DOHH2 (cell line): ENCODE measurements around the gene DRD5.
"Not testable (repeated sequence)": the region's sequence is repeated elsewhere in the genome, so short reads cannot be mapped to it uniquely, and the experiment has no call there.

ENCODE experiments used
- H3F3A ChIP-seq: fragments of 200-600 bp; sonication (generic), shearing (Covaris generic); 2 replicates; pipeline ENCODE4 v1.6.0; 2016; ENCODE audit warnings: antibody characterized with exemption, mild to moderate bottlenecking; ENCODE audit not compliant: control insufficient read depth, insufficient read depth
- H3K27ac ChIP-seq: fragments of 200-600 bp; sonication (generic); 2 replicates; pipeline ENCODE4 v1.5.1; 2014; ENCODE audit warnings: low read depth, mild to moderate bottlenecking, low read length, moderate library complexity
- H3K27me3 ChIP-seq: fragments of 200-600 bp; sonication (generic); 2 replicates; pipeline ENCODE4 v1.6.1; 2014; ENCODE audit warnings: mild to moderate bottlenecking, low read length, mixed read lengths; ENCODE audit not compliant: control insufficient read depth
- H3K36me3 ChIP-seq: fragments of 200-600 bp; sonication (generic); 2 replicates; pipeline ENCODE4 v1.6.1; 2014; ENCODE audit warnings: mild to moderate bottlenecking, low read length, moderate library complexity, mixed read lengths; ENCODE audit not compliant: control insufficient read depth
- H3K4me1 ChIP-seq: fragments of 200-600 bp; sonication (generic); 2 replicates; pipeline ENCODE4 v1.6.1; 2014; ENCODE audit warnings: mild to moderate bottlenecking, low read length, mixed read lengths; ENCODE audit not compliant: control insufficient read depth
- H3K4me2 ChIP-seq: fragments of 200-600 bp; sonication (generic); 2 replicates; pipeline ENCODE4 v1.6.0; 2014; ENCODE audit warnings: mild to moderate bottlenecking, low read length, moderate library complexity
- H3K4me3 ChIP-seq: fragments of 200-600 bp; sonication (generic); 2 replicates; pipeline ENCODE4 v1.5.1; 2014; ENCODE audit warnings: mild to moderate bottlenecking, low read length, mixed read lengths
- H3K79me2 ChIP-seq: fragments of 200-600 bp; sonication (generic); 2 replicates; pipeline ENCODE4 v1.6.1; 2014; ENCODE audit warnings: mild to moderate bottlenecking, low read length, mixed read lengths; ENCODE audit not compliant: control insufficient read depth
- H3K9me2 ChIP-seq: fragments of 200-600 bp; sonication (generic); replicated peaks from 2 replicates; pipeline ENCODE4 v1.6.1; 2014; ENCODE audit warnings: mild to moderate bottlenecking, low read length, mixed read lengths; ENCODE audit not compliant: control insufficient read depth
- H3K9me3 ChIP-seq: fragments of 200-600 bp; sonication (generic); 2 replicates; pipeline ENCODE4 v1.6.1; 2014; ENCODE audit warnings: antibody characterized with exemption, low read length, mixed read lengths; ENCODE audit not compliant: control insufficient read depth, insufficient read depth
- H4K20me1 ChIP-seq: fragments of 200-600 bp; sonication (generic); 2 replicates; pipeline ENCODE4 v1.6.0; 2014; ENCODE audit warnings: low read depth, mild to moderate bottlenecking, antibody characterized with exemption, low read length, moderate library complexity; ENCODE audit not compliant: control insufficient read depth, insufficient read depth
- EZH2phosphoT487 ChIP-seq: fragments of 200-600 bp; sonication (generic); IDR thresholded peaks from 2 replicates; pipeline ENCODE4 v1.6.1; 2017; ENCODE audit warnings: borderline replicate concordance, mild to moderate bottlenecking, antibody characterized with exemption, low read length, moderate library complexity, mixed read lengths
- TF ChIP-seq, protein P1 (sequence below): fragments of 200-600 bp; sonication (generic); IDR thresholded peaks from one replicate; pipeline ENCODE4 v1.5.1; 2014; ENCODE audit warnings: antibody characterized with exemption, mild to moderate bottlenecking, low read depth, low read length; ENCODE audit not compliant: poor library complexity, severe bottlenecking

The DRD5 gene

DNA sequence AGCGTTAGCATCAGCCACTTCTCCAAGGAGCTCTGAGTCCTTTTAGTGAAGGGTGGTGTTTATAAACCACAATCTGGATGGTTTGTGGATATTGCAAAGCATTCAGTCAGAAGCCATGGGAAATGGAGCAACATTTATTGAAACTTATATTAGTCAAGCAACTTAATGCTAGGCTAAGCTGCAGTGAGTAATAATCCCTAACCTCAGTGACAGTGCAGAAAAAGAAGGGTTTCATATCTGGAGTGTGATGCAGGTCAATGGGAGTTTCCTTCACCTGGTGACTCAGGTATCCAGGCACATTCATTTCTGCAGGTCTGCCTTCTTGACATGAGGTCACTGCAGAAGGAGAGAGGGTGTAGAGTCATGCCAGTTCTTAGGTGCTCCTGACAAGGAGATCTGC, 10.4 kb upstream of the DRD5 start:
- Histone ChIP-seq H3K36me3 (no peaks in the 10 kb centered on the region), H3K27ac (no peak overlapping the region), H3K4me3 (no peak overlapping the region), H3F3A (no peaks in the 10 kb centered on the region), H3K4me2 (no peak overlapping the region), H3K4me1 (peaks cover 3% of the 10 kb centered on the region), H3K79me2 (no peaks in the 10 kb centered on the region), H3K9me3 (no peaks in the 10 kb centered on the region), H3K27me3 (0 out of 2 replicates have a peak, but pooled peaks cover 5% of the 10 kb centered on the region), H4K20me1 (no peaks in the 10 kb centered on the region), H3K9me2 (no peaks in the 10 kb centered on the region)
- TF ChIP-seq, protein P1, sequence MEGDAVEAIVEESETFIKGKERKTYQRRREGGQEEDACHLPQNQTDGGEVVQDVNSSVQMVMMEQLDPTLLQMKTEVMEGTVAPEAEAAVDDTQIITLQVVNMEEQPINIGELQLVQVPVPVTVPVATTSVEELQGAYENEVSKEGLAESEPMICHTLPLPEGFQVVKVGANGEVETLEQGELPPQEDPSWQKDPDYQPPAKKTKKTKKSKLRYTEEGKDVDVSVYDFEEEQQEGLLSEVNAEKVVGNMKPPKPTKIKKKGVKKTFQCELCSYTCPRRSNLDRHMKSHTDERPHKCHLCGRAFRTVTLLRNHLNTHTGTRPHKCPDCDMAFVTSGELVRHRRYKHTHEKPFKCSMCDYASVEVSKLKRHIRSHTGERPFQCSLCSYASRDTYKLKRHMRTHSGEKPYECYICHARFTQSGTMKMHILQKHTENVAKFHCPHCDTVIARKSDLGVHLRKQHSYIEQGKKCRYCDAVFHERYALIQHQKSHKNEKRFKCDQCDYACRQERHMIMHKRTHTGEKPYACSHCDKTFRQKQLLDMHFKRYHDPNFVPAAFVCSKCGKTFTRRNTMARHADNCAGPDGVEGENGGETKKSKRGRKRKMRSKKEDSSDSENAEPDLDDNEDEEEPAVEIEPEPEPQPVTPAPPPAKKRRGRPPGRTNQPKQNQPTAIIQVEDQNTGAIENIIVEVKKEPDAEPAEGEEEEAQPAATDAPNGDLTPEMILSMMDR: no peak
- no peak for TF ChIP-seq EZH2phosphoT487

DNA sequence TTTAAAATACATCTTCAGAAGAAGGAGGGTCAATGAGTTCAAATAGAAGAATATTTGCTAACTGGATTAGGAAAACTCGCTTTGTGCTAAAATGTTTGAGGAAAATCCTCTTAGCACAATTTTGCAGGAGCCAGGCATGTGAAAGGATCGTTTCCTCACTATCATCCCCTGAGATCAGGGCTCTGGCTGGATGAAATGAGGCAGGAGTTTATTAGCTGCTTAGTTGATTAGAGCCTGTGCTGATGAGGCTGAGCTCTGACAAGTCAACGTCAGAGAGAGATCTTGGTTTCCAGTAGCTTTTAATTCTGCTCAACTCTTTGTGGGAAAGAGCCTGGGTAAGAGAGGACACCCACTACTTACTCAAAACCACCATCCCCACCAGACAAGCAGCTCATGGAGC, 8.0 kb upstream of the DRD5 start:
- TF ChIP-seq, protein P1: no peak
- TF ChIP-seq EZH2phosphoT487: no peak

DNA sequence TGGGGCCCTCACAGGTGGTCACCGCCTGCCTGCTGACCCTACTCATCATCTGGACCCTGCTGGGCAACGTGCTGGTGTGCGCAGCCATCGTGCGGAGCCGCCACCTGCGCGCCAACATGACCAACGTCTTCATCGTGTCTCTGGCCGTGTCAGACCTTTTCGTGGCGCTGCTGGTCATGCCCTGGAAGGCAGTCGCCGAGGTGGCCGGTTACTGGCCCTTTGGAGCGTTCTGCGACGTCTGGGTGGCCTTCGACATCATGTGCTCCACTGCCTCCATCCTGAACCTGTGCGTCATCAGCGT, 652 bp downstream of the DRD5 start:
- peaks cover 8% of the 10 kb centered on the region for H3K27me3 ChIP-seq

More for the DNA sequence above, 8.0 kb upstream of the DRD5 start:
- no peaks in the 10 kb centered on the region for H3K9me3 ChIP-seq
- no peaks in the 10 kb centered on the region for H3K79me2 ChIP-seq
- H3K36me3 ChIP-seq: no peaks in the 10 kb centered on the region
- H3K27ac ChIP-seq: no peak overlapping the region
- no peaks in the 10 kb centered on the region for H4K20me1 ChIP-seq
- H3F3A ChIP-seq: no peaks in the 10 kb centered on the region
- H3K4me1 ChIP-seq: peaks cover 2% of the 10 kb centered on the region
- peaks cover 10% of the 10 kb centered on the region for H3K27me3 ChIP-seq
- no peak overlapping the region for H3K4me2 ChIP-seq
- no peaks in the 10 kb centered on the region for H3K9me2 ChIP-seq
- no peak overlapping the region for H3K4me3 ChIP-seq

DNA sequence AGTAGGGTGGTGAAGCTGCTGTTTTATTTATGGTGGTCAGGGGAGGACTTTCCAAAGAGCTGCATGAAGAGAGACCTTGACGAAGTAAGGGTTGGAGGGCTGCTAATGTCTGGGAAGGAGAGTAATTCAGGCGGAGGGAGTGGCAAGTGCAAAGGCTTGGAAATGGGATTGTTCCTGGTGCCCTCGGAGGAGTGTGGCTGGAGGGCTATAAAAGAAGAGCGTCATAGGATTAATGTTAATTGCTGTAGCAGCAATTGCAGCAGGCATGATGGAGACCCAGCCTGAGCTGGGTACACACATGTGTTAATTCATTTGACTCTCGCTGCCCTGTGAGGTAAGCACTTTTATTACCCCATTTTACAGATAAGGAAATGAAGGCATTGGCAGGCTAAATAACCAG, 4.5 kb downstream of the DRD5 start:
- H3K27me3 ChIP-seq, H3K27ac ChIP-seq, H3K4me3 ChIP-seq, H4K20me1 ChIP-seq, H3K9me3 ChIP-seq, H3K79me2 ChIP-seq, H3F3A ChIP-seq, H3K36me3 ChIP-seq, H3K4me2 ChIP-seq, H3K4me1 ChIP-seq, H3K9me2 ChIP-seq: not testable (repeated sequence)

More for the DNA sequence above, 652 bp downstream of the DRD5 start:
- no peak overlapping the region for H3K4me3 ChIP-seq
- no peaks in the 10 kb centered on the region for H3K4me1 ChIP-seq
- no peak for TF ChIP-seq EZH2phosphoT487
- TF ChIP-seq, protein P1: no peak
- no peaks in the 10 kb centered on the region for H3F3A ChIP-seq
- no peaks in the 10 kb centered on the region for H4K20me1 ChIP-seq
- H3K9me3 ChIP-seq: no peaks in the 10 kb centered on the region
- no peak overlapping the region for H3K4me2 ChIP-seq
- H3K36me3 ChIP-seq: no peaks in the 10 kb centered on the region
- H3K9me2 ChIP-seq: no peaks in the 10 kb centered on the region
- H3K79me2 ChIP-seq: no peaks in the 10 kb centered on the region
- H3K27ac ChIP-seq: no peak overlapping the region
